PC-3 (cell line): ENCODE measurements around the gene REPS2.

ENCODE experiments used
- EZH2 ChIP-seq: fragments of 300-600 bp; sonication (generic); IDR thresholded peaks from one replicate; pipeline ENCODE4 v1.6.1; 2017; ENCODE audit warnings: antibody characterized with exemption, mild to moderate bottlenecking, low read length; ENCODE audit not compliant: unreplicated experiment
- TF ChIP-seq, protein P1 (sequence below): fragments of 300-600 bp; sonication (generic); conservative IDR thresholded peaks from 2 replicates; pipeline ENCODE4 v1.5.1; 2017; ENCODE audit warnings: antibody characterized with exemption, low read depth, mild to moderate bottlenecking, low read length

DNA sequence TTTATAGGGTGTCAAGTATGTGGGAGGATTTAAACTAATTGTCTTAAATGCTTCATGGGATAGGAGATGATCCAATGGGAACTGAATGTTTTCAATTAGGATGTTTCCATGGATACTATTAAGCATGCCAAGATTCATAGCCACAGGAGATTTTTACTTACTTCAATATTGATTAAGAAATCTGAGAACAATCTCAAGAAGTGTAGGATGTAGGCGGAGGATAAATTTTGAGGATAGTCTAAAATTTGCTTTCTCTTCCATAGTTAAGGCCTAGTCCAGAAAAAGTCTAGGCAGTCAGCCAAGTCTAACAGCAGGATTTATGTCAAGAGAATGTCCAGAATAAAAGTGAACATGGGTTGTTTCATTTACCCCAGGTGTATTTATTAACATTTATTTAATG lies 32.8 kb downstream of the REPS2 start:
- TF ChIP-seq, protein P1, sequence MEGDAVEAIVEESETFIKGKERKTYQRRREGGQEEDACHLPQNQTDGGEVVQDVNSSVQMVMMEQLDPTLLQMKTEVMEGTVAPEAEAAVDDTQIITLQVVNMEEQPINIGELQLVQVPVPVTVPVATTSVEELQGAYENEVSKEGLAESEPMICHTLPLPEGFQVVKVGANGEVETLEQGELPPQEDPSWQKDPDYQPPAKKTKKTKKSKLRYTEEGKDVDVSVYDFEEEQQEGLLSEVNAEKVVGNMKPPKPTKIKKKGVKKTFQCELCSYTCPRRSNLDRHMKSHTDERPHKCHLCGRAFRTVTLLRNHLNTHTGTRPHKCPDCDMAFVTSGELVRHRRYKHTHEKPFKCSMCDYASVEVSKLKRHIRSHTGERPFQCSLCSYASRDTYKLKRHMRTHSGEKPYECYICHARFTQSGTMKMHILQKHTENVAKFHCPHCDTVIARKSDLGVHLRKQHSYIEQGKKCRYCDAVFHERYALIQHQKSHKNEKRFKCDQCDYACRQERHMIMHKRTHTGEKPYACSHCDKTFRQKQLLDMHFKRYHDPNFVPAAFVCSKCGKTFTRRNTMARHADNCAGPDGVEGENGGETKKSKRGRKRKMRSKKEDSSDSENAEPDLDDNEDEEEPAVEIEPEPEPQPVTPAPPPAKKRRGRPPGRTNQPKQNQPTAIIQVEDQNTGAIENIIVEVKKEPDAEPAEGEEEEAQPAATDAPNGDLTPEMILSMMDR: no peak
- TF ChIP-seq EZH2: no peak
